Measurements from ENCODE around the gene PBX1.

PBX1 gene

DNA sequence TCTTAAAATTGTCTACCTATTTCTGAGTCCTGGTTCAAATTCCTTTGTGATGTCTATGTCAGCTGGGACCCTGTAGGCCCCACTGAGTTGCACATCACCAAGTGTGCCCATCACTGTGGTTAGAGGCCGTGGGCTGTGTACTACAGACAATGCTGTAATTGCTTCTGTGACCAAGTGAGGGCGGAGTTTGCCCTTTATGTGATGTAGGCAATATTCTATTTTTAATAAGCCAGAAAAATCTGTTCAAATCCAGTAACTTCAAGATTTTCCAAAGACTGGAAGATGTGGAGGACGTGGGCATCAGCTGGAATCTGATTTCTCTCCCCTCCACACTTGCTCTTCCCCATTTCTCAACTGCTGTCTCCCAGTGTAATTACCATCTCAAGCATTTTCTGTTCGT, 215.4 kb downstream of the PBX1 start:
- DNase-seq (ENCODE audit: low read depth in 2 of 3, low spot score in 2 of 3), result no peak

DNA sequence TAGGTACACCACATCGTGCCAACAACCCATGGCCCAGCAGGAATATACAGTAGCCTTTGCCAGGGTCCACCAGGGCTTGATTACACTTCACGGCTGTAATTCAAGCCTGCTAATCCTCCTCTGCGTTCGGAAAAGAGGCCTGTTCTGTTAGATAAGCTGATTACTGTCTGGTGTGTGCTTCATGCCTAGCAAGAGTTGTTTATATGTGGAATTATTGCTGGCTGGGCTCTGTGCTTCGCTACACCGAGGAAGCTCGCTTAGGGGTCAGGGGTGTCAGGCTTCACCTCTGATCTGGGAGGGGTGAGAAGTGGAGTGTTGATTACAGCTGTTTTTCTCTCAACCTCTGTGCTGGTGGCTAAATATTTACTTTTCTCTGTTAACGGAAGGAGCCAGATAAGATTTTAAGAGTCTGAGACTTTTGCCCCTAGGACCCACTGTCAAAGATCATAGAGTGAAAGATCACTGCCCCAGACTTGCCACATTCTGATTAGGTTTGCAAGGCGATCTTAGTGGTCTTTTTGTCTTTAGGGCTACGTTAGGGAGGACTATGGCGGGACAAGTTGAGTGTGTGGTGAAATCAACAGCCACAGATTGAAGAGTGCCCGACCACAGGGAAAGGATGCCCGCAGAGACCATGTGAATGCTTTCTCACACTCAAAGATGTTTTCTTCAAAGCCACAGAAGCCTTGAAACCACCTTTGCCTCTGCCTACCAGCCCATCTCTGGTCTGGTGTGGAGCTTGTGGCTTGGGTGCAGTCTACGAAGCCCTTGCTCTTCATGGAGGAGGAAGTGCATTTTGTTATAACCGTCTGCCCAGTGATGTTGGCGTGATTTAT, 216.1 kb downstream of the PBX1 start:
- no peak for DNase-seq (ENCODE audit: low read depth in 2 of 3, low spot score in 2 of 3)

DNA sequence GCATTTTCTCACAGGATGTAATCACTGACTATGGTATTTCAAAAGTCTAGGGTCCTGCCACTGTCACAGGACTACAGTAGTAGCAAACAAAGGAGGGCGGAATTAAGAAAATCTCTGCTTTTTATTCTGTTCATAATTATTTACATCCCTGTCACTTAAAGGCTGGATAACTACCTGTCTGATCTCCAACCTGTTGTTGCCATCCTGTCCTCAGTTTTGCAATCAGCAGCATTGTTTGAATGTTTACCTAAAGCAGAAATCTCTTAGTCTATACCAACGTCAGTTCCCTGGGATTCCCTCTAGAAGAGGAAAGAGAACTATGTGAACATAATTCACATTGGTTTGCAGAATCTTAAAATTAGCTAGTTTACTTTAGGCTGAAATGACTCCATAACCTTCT, 218.5 kb downstream of the PBX1 start:
- no peak for DNase-seq (ENCODE audit: low read depth in 2 of 3, low spot score in 2 of 3)

DNA sequence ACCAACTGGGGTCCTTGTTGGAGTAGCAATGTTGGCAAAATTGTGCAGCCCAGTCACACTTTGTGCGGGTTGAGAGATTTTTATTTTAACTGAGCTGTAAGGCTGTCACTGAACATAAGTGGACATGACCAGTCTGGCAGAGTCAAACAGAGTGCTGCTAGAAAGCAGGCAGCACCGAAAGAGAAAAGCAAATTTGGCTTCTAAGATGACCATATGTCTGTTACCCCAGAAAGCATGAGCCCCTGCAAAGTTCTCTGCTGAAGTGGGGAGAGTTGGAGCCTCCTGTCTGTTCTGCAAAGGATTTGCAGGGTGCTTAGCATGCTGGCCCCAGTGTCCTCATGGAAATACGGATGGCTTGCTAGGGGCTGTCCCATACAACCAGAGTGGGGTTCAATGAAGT, 220.4 kb downstream of the PBX1 start:
- no peak for DNase-seq (ENCODE audit: low read depth in 2 of 3, low spot score in 2 of 3)

DNA sequence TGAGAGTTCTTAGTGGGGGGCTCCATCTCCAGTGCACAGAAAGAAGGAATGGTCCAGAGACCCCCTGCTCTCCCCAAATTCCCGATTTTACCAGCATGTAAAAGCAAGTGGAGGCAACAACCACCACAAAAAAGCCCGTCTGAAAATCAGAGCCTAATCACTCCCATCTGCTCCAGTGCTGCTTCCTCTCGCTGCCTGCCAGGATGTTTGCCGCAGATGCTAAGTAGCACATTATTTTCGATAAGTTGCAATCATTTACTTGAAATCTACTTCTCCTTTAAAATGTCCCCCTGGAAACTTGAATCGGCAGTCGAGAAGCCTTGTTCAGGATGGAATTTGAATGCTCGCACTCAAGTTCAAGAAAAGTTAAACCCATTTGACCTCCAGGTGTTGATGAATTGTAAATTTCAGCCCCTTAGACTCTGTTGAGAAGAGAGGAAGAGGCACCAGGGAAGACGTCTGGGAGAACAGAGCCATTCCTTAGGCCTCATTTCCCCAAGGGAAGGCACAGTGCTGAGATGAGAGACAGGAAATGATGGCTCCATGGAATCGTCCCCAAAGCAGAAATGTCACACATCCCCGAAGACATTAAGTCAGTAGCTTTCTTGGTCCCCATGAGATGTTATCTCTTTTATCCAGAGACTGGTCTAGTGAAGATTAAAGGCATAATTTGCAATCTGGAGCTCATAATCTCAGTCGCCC, 221.3 kb downstream of the PBX1 start:
- DNase-seq (ENCODE audit: low read depth in 2 of 3, low spot score in 2 of 3), result no peak

DNA sequence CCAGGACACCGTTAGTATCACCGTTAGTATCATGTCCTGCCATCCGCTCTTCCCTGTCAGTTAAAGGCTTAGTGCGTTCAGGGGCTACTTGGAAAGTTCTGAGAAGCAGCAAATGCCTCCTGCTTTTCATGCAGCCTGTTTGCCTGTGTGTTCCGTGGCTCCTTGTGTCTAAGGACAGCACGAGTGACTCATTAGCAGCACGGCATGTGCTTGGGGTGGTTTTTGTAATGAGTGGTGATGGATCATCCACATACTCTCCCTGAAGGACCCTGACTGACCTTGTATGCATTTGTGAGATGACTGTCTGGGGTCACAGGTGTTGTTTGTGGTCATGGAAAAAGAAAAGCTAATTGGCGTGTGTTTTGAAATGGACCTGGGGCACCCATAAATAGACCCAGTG, 221.9 kb downstream of the PBX1 start:
- DNase-seq (ENCODE audit: low read depth in 2 of 3, low spot score in 2 of 3), result no peak

DNA sequence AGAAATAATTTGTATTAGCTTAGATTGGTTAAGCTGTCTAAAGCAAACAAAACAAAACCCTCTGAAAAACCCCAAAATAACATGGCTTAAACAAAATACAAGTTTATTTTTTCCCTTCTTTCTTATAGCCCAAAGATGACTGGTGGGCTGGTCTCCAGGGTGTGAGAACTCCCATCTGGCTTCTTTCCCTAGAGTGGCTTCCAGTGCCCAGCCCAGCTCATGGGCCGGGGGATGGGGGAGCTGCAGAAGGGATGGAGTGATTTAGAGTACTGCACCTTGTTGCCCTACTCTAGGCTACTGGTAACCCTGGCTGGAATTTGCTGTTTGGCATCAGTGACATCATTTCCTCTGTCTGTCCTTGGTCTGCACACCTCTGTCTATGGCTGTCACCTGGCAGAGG, 223.0 kb downstream of the PBX1 start:
- no peak for DNase-seq (ENCODE audit: low read depth in 2 of 3, low spot score in 2 of 3)

DNA sequence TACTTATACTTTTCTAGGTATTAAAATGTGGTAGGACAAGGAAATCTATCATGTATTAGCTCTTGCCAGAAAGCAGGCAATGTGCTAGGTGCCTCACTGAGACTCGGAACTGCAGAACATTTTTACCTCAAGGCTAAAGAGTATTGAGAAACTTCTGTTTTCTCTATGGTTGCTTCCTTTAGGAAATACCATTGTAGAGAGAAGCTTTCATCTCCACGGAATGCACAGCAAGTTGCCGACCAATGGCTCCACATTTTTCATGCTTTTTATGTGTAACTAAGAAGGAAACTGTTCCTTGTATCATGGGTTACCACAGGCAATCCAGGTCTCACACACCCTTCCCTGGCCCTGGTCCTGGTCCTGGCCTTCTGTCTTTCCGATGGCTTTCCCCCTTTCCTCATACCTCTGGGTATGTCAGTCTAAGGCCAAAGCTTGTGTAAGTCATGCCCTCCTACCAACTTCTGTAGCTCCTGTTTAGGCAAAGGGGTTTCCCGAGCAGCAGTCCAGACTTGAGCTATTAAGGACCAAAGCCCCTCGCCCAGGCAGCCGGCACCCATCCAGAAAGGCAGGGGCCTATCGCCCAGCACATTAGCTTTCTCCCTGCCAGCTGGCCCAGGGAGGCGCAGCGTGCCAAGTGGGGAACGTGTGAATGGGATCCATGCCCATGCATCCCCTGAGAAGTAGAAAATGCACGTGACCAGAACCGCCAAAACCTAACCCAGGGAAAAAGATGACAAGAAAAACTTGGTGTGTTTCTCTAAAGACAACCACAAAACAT, 225.0 kb downstream of the PBX1 start:
- no peak for DNase-seq (ENCODE audit: low read depth in 2 of 3, low spot score in 2 of 3)

DNA sequence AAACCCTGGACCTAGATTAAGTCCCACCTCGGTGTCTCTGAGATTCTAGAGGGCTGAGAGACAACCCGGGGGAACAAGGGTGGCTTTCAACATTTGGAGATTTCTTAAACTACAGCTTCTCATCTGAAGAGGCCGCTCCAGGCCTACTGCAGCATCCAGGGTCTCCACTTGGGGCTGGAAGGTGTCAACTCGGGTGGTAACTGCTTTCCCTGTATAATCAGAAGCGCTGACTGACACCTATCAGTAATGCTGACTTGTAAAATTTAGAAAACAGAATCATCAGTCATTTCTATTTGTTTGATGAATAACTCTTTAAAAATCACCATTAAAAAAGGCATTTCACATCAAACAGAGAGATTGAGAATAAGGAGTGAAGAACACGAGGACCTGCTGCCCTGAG, 226.0 kb downstream of the PBX1 start:
- DNase-seq (ENCODE audit: low read depth in 2 of 3, low spot score in 2 of 3), result no peak

DNA sequence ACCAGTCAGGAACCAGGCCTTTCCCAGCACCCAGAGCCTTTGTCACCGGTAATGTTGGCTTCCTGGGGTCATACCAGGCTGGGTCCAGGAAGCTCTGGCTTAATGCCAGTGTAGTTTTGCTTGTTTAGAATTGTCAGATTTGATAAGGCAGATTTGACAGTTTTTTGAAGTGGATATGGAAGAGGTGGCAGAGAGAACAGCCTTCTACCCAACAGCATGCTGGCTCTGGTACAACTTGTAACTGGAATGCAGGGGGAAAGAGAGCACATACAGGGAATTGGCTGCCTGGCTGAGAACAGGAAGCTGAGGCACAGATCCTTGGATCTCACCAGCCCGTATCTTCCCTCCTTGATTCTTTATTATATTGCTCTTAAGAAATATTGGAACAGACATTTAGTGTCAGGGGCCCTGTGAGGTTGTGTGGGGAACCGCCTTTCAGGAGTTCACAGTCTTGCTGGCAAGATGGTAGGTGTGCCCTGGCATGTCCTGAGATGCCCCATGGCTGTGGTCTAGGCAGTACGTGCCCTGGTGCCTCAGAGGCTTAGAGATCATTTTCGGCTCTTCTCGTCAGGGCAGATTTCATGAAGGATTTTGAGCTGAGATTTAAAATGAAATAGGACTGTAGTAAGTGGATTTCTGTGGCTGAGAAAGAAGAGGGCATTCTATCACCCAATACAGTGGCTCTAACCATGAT, 227.0 kb downstream of the PBX1 start:
- no peak for DNase-seq (ENCODE audit: low read depth in 2 of 3, low spot score in 2 of 3)

DNA sequence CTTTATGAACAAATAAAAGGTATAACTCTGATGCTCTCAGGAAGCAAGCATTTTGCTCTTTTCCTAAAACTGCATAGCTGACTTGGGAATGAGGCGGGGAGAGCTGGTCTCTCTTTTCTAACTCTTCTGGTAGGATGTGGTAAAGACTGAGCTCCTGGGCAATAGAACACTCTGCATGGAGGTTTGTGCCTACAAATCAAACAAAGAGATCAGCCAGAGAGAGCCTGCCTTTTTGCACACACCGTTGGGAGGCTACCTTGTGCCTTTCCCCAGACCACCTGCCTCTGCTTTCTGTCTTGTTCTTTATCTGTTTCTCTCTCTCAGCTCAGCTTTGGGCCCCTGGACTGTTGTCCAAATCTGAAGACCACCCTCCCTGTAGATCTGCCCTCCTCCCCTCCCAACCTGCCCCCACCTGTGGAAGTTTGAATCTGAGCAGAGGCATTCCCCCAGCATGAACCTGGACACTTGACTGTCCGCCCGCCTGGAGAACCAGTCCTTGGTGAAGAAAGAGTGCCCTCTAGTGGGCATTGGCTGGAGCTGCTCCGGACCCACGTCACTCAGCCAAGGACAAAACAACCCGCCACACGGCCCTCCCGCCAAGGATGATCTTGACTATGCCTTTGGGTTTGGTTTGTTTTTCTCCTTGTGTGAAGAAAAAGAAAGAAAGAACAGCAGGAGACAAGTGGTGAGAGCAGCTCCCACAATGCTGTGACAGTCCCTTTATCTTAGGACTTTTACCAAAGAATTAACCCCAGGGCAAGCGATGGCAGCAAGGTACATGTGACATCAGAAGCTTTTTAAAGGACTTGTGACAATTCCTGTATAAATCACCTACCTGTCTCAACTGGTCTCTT, 228.2 kb downstream of the PBX1 start:
- DNase-seq (ENCODE audit: low read depth in 2 of 3, low spot score in 2 of 3), result peak; percentile 8 to 33 (median 13)

DNA sequence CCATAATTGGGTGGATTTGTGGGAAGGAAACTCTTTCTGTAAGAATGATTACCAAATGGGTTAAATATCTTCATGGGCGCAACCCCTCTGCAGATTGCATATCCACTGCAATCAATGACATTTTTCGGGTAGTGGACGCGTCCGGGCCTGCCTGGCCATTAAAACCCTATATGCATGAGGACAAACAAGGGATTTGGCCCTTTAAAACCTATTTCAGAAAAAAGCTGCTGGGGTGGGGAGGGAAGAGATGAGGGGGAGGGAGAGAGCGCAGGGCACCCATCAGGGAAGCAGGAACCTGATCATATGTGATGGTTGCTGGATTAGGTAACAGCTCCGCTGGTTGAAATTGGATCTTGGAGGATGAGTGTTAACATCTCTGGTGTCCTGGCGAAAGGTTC, 228.8 kb downstream of the PBX1 start:
- no peak for DNase-seq (ENCODE audit: low read depth in 2 of 3, low spot score in 2 of 3)

DNA sequence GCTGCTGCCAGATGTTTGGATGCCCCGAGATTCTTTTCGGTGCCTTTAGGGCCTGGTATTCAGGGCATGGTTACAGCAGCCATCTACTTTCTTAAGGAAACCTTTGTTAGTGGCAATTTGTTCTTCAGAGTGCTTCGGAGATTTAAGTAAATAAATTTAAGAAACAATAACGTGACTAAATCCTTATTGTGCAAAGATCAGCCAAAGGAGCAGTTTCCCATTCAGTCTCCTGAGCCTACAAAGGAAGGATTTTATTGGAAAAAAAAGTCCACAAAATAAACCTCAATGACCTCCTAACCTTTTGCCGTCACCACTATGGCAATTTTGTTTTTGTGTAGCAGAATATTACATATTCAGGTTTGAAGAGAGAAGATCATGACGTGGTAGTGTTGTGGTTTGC, 231.1 kb downstream of the PBX1 start:
- no peak for DNase-seq (ENCODE audit: low read depth in 2 of 3, low spot score in 2 of 3)

DNA sequence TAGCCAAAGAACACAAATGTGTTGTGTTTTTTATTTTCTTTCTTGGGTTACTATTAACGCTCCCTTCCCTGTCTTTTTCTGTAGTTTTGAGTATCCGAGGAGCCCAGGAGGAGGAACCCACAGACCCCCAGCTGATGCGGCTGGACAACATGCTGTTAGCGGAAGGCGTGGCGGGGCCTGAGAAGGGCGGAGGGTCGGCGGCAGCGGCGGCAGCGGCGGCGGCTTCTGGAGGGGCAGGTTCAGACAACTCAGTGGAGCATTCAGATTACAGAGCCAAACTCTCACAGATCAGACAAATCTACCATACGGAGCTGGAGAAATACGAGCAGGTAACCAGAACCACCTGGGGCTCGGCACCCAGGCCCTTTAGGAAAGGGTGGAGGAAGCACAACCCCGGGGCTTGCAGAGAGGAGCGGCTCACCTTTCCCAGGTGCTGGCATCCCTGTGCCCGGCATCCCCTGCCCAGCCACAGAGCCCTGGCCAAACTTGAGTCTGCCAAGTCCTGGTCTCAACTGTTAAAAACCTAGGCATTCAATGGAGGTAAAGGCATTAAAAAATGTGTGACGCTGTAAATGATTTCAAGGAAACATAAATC, 233.5 kb downstream of the PBX1 start:
- no peak for DNase-seq (ENCODE audit: low read depth in 2 of 3, low spot score in 2 of 3)

DNA sequence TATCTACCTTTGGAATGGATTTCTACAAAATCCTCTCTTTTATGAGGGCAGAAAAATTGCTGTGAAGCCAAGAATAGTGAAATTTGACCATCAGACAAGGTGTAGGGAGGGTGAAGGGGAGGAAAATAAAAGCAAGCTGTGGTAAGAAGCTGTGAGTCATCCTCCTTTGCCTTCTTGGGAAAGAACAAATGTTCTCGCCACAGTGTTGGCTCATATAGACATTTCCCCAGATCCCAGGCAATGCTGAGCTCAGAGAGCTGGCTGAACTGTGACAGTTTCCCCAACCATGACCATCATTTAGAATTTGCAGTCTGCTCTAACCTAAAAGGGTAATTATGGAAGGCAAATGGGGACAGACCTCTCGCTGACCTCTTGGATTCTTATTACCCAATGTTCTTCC, 235.4 kb downstream of the PBX1 start:
- DNase-seq (ENCODE audit: low read depth in 2 of 3, low spot score in 2 of 3), result no peak

DNA sequence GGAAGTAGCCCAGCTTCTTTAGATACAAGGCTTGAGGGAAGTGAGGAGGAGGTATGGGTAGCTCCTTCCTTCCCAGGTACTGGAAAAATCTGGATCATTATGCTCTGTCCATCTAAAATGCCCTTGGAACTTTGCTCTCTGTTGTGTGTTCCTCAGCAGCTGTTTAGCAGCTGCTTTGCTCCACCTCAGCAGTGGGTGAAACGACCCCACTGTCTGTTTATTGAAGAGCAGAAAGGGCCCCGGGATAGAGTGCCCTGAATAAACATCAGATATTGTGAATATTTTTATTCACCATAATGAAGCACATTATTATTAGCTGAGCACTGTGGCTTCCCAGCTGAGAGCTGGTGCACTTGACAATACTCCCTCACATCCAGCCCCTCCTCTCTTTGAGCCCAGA, 237.9 kb downstream of the PBX1 start:
- DNase-seq (ENCODE audit: low read depth in 2 of 3, low spot score in 2 of 3), result no peak

DNA sequence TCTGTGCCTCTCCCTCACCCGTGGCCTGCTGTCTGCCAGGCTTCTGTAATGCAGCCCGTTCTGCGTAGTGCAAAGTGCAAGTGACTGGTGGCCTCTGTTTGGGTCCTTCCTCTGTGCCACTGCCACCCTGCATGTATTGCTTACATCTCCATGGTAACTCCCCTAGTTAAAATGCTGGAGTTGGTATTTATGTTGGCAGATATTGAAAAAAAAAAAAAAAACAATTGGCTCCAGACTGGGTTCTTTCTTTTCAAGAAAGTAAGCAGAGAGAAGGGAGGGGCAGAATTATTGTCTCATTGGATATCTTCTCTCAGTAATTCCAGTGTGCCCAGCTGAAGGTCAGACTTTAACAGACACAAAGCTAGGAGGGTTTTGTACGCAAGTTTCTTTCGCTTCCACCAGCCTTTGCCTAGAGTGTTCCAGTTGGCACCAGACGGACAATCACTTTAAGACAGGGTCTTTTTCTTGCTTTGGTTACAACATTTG, 242.3 kb downstream of the PBX1 start:
- DNase-seq (ENCODE audit: low read depth in 2 of 3, low spot score in 2 of 3), result no peak

DNA sequence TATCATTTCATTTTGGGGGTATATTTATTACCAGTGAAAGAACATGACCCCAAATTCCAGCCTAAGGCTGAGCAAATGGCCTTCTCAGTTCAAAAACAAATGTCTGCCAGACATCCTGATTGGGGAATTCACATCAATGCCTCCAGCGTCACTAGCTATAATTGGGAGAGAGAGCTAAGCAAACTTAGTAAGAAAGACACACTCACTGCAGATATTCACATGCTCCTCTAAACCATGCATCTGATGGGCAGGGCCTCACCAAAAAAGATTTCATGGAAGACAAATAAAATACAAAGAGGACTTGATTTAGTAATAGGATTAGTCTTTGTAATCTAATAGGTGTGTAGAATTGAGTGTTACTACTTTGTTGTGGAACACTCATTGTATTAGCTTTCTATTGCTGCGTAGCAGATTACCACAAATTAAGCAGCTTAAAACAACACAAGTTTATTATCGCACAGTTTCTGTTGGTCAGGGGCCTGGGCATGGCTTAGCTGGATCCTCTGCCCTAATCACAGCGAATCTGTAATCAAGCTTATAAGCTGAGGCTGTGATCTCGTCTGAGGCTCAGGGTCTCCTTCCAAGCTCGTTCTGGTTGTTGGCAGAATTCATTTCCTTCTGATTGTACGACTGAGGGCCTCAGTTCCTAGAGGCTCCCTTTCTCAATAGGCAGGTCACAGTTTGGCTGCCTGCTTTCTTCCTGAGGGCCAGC, 243.0 kb downstream of the PBX1 start:
- DNase-seq (ENCODE audit: low read depth in 2 of 3, low spot score in 2 of 3), result no peak

DNA sequence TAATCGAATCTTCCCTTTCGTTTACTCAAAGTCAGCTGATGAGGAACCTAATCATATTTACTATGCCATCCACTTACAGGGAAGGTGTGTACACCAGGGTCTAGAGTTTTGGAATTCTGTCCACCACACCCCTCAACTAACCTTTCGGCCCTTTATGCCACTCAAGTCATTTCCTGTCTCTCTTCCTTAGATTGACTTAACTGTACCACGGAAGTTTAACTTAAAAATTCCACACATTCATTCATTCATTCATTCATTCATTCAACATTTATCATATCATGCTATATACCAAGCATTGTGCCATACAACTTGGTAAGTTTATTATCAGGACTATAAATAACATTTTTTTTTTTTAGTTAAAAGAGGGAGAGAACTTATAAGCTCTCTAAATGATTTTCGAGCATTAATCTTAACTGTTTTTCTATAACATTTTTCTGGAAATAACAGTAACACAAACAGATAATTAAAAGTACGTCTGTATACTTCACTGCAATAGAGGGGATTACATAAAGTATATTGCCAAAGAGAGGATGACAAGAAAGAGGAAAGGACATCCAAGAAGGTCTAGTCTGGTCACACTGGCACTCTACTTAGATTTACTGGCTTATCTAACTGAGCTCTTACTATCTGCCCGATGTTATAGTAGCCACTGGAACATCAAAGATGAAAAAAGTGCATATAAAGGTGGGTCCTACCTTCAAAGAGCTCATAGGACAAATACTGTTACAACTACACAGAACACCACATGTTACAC, 243.7 kb downstream of the PBX1 start:
- no peak for DNase-seq (ENCODE audit: low read depth in 2 of 3, low spot score in 2 of 3)
